ENCODE results near the gene RPGR.

DNA sequence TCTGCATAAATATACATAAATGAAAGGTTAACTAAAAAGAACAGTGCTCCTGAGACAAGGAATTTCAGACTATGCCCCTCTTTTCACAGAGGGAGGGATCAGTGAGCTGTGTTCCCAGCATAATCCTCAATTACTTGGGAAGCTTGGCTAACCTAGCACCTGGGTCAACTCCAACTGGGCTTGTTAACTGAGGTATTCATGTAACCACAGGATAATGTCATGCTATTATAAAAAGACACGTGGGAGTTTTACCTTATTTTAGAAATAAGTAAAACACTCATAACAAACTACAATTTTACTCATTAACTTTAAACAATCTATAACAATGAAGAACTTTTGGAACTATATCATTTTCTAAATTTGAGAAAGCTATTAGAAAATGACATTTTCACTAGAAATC lies 48.6 kb downstream of the RPGR start:
- TF ChIP-seq, protein P1, sequence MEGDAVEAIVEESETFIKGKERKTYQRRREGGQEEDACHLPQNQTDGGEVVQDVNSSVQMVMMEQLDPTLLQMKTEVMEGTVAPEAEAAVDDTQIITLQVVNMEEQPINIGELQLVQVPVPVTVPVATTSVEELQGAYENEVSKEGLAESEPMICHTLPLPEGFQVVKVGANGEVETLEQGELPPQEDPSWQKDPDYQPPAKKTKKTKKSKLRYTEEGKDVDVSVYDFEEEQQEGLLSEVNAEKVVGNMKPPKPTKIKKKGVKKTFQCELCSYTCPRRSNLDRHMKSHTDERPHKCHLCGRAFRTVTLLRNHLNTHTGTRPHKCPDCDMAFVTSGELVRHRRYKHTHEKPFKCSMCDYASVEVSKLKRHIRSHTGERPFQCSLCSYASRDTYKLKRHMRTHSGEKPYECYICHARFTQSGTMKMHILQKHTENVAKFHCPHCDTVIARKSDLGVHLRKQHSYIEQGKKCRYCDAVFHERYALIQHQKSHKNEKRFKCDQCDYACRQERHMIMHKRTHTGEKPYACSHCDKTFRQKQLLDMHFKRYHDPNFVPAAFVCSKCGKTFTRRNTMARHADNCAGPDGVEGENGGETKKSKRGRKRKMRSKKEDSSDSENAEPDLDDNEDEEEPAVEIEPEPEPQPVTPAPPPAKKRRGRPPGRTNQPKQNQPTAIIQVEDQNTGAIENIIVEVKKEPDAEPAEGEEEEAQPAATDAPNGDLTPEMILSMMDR (conservative IDR thresholded peaks at IDR 0.05; ENCODE audit: low read depth, low read length) = no peak
- no peak for TF ChIP-seq EZH2 (IDR thresholded peaks at IDR 0.05; ENCODE audit: low read length, unreplicated experiment)
